Measurements from ENCODE around the gene ARNT2.

The ARNT2 gene

DNA sequence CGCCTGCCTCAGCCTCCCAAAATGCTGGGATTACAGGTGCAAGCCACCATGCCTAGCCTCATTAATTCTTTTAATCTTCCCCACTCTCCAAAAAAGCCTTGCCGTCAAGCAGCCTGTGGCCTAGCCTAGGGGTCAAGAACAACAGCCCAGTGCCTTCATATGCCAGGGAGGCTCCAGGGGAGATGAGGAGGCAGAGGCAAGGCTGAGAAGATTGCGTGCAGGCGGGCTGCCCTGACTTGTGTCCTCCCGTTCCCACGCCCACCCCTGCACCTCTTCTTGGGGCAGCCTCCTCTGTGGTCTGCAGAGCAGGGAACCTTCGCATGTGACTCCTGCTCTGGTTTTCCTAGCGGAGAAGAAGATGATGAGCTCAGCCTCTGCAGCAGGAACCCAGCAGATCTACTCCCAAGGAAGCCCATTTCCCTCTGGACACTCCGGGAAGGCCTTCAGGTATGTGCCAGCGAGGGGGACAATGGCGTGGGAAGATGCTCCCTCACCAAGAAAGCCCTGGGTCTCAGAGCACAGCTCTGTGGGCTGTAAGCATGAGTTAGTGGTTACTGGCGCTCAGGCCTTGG is 172.4 kb downstream of the ARNT2 start:
- no peak for DNase-seq (ENCODE audit: low read depth)

DNA sequence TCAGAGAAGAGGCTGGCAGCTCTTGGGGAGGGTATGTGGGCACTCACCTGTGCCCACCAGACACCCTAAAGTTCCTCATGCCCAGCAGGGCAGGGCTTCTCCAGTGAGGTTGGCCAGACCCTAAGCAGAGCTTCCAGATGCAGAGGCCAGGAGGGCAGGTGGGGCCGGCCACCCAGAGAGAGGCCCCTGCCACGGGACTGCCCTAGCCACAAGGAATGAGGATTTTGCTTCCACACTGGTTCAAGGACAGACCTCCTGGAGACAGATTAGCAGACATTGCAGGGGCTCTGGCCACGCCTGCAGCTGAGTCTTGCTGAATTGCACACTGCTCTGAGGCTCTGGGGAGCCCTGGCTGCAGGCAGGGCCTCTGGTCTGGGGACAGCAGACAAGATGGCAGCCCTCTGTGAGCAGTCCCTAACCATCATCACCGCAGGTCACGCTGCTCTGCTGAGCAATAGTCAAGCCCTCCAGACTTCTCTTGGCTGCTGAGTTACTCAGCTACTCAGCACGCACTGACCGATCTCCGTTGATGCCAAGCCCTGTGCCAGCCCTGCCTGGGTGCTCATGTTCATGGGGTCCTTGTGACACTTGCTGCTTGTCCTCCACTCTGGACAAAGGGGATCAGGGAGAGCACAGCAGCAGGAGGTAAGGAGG is 173.5 kb downstream of the ARNT2 start:
- no peak for DNase-seq (ENCODE audit: low read depth)

- no peak for DNase-seq (ENCODE audit: low read depth)
Measured at GRCh38 chr15:80578206-80578595, 174.0 kb downstream of the ARNT2 start.

GRCh38 chr15:80578871-80579270 is 174.7 kb downstream of the ARNT2 start:
- no peak for DNase-seq (ENCODE audit: low read depth)

- no peak for DNase-seq (ENCODE audit: low read depth)
Measured at GRCh38 chr15:80579611-80580010, 175.4 kb downstream of the ARNT2 start.

DNA sequence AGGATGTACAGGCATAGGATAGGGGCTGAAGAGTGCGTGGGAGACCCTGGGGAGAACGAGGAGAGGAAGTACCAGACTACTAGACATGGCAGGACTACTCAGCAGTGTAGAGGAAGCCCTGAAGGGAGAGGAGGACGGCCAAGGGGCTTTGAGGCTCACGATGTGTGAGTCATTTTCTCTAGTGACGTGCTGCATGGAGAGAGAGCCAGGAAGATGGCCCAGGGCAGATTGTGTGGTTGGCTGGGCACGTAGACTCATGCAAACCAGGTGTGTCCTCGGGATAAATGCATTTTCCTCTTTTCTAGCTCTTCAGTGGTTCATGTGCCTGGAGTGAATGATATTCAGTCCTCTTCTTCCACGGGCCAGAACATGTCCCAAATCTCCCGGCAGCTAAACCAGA is 175.9 kb downstream of the ARNT2 start:
- DNase-seq (ENCODE audit: low read depth), result no peak

DNA sequence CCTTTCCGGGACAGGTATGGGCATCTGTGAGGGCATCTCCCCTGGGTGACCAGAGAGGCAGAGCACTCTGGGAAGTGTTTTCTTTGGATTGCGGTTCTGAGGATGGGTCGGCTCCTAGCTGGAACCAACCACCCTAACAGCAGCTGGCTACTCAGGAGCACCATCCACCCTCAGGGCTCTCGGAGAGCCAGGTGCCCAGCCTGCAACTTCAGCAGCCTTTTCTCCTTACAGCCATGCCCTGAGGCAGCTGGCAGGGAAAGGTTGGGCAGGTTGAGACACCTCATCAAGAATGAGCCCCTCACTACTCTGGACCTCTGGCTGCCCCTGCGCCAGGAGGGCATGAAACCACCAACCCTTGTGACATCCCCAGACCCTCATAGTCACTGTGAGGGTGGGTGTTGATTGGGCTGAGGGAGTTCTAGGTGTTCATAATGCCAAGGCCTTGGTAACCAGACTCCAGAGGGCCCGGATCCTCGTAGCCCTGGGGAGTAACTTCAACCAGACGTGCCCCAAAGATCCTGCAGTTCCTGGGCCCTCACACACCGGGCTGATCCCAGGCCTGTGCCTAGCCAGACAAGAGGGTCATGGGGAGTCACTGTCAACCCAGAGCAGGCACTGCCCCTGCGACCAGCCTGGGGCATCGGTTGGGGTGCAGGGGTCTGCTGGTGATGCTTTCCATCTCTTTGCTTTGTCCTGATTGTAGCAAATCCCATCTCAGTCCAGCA is 176.5 kb downstream of the ARNT2 start:
- no peak for DNase-seq (ENCODE audit: low read depth)

- no peak for DNase-seq (ENCODE audit: low read depth)
Measured at GRCh38 chr15:80581976-80582375, 177.8 kb downstream of the ARNT2 start.

DNA sequence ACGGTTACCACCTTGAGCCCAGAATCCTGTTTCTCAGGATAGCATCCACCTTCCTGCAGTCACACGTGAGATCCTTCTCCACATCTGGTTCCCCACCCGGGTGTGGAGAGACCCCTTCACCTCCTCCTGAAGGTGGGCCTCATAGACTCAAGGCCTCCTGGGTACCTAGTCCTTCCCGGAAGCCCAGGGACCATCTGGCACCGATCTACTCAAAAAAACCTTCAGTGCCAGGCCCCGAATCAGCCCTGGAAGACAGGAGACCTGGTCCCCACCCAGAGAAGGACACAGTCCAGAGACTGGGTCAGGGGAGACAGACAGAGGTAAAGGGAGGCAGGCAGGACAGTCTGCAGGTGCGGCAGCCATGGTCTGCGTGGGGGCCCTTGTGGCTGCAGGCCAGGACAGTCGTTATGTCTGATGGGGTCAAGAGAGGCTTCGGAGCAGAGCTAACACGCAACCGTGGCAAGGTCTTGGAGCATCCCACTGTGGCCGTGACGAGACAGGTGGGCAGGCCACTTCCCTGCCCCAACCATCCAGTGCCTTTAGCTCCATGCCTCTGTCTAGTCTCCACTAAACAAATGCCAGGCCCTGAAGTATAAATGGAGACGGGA is 178.7 kb downstream of the ARNT2 start:
- no peak for DNase-seq (ENCODE audit: low read depth)

DNA sequence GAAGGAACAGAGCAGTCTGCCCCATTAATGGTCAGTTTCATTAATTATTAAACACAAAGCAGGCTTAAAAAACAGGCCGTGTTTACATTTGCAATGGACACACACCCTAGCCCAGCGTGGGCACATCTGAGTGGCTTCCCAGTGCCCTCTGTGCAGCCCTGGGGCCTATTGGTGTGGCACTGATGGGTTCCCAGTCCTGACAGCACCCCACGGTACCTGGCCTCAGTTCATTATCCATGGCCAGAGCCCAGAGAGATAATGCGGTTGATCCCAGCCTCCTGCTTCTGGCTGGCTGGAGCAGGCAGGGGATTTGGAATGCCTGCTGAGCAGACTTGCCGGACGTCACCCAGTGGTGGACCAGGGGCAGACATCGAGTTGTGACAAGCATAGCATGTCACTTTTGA is 180.4 kb downstream of the ARNT2 start:
- no peak for DNase-seq (ENCODE audit: low read depth)

DNA sequence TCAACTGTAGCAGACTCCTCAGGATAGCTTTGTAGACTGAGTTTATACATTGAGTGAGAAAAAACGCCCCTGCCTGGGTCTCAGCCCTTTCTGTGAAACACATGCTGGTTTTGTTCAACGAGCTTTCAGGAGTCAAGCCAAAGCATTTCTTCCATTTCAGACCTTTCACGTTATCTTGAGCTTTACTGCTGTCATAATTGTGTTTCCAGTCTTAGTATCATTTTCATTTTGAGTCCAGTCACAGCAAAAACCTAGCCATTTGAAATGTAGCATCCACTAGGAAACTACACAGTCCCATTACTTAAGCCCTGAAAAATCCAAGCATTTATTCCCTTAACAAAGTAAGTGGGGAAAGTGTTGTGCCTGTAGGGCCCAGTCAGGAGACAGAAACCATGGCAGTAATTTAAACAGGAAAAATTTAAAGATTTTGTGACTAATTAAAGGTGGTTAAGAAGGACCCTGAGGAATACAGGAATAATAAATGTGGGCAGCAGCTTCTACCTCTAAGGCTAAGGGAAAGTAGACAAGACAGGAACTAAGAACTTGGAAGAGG is 180.9 kb downstream of the ARNT2 start:
- no peak for DNase-seq (ENCODE audit: low read depth)

- DNase-seq (ENCODE audit: low read depth), result no peak
Measured at GRCh38 chr15:80585544-80586018, 181.4 kb downstream of the ARNT2 start.

DNA sequence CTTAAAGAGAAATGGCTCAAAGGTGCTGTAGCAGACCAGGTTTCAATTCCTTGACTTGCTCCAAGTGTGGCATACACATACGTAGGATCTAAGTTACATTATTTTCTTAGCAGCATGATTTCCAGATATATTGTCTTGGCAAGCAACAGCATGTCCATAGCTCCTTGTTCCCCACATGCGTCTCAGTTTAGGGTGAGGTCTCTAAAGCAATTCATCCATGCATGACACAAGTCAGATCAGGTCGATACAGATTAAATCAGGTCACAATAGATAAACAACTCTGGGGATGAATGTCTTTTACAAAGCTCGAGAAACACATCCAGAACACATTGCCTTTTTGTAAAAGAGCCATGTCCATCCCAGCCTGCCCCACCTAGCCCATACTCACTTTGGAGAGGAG is 182.0 kb downstream of the ARNT2 start:
- no peak for DNase-seq (ENCODE audit: low read depth)

DNA sequence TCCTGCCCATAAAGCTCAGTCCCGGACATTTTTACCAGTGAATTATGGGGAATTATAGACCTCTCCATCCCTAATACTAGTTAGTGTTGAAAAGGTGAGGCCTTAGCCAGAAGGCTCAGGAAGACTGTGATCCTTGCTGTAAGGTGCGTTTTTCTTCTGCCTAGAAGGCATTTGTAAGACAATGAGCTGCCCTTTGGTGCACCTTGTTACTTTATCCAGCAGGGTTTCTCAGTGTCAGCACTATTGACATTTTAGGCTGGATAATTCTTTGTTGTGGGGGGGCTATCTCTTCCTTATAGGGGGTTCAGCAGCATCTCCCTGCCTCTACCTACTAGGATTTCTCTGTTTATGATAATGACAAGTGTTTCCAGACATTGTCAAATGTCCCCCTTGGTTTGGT is 182.8 kb downstream of the ARNT2 start:
- DNase-seq (ENCODE audit: low read depth), result no peak

DNA sequence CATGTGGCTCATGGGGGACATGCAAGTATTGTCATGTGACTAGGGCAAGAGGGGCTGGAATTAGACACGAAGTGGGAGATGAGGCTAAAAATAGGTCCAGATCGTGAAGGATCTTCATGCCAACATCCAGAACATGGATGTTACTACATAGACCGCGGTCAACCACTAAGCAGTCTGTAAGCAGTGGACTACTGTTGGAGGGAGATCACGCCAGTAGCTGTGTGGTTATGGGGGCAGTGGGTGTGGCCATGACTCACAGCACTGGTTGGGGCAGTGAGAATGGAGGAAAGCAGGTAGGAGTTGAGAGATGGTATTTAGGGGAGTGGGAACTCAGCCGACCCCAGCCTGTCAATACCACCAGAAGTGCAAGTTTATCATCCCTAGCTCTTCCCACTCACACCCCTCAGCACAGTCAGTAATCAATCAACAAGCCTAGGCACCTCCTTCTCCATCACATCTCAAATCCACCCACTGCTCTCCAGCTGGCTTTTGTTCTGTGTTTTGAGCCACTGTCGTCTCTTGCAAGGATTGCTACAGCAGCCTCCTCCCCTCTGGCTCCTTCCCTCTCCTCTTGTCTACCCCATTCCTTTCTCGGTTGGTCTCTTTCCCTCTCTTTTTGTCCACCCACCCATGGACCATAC is 183.8 kb downstream of the ARNT2 start:
- no peak for DNase-seq (ENCODE audit: low read depth)

DNA sequence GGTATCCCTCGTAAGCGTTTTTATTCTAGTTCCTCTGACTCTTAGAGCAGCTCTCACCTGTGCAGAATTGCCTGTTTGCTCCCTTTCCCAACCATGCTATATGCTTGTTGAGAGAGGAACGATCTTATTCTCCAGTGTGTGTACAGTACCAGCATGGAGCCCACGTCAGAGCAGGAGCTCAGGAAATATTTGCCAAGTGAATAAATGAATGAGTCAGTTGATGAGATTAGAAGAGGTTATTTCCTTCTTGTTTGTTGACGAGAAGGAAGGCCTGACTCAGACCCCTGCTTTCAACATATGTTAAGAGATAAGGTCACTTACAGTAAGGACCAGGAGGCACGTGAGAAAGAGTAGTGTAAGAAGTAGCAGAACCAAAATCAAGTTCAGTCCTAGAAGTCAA is 184.6 kb downstream of the ARNT2 start:
- peak; percentile 59 for DNase-seq (ENCODE audit: low read depth)

DNA sequence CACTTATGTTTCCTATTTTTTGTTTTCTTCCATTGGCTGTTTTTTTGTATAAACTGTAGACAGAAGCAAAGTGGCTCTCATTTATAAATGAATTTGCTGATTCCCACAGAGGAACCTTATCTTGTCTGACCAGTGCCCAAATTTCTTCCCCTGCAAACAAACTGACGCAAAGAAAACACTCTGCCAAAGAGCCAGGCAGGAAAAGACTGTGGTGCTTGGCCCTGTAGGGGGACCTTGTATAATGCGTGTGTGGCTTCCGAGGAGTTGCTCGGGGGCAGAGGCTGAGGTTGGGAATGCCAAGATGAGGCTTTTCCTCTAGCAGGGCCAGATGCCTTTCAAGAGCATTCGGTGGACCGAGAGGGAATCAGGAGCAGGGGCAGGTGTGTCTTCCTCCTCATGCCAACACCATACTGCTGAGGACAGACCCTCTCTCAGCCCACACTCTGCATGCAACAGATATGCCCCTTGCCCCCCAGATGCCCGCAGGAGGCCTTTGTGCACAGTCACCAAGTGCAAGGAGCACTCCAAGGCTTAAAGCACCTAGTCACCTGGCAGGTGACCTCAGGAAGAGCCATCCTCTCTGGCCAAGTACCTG is 186.7 kb downstream of the ARNT2 start:
- DNase-seq (ENCODE audit: low read depth), result no peak

DNA sequence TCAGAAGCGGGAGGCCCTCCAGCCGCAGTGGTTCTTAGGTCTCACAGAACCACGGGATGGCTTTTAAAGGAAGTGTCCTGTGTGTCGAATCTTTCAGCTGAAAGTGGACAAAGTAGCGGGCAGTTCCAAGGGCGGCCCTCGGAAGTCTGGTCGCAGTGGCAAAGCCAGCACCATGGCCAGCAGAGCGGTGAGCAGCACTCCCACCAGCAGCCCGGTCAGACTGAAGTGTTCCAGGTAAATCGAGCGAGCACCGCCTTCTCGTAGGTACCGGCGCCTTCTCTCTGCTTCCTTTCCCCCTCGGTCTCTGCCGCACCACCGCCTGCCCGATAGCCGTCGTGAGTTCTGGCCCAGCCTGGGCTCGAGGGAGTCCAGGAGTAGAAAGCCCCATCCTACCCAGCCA is 187.3 kb downstream of the ARNT2 start:
- DNase-seq (ENCODE audit: low read depth), result no peak

GRCh38 chr15:80591938-80592825 is 188.0 kb downstream of the ARNT2 start:
- DNase-seq (ENCODE audit: low read depth), result no peak

DNA sequence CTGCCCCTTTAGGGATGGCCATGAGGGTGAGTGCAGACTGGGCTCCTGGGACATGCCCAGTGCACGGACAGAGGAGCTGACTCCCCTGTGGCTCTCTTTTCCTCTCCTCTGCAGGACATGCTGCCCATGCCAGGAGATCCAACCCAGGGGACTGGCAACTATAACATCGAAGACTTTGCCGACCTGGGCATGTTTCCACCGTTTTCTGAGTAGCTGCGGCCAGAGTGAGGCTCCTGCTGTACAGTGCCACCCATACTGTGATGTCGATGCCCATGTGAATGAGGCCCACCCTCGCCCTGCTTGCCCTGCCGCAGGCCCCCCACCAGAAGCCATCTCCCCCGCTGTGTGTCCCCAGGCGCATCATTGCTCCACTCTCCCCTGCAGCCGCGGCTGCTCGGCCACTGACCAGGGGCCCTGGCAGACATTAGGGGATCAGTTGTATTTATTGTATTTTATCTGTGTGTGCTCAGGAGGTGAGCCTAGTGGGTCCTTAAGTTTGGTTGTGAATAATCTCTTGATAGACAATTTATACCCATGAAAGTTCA is 189.4 kb downstream of the ARNT2 start:
- no peak for DNase-seq (ENCODE audit: low read depth)

Data from stromal cell of bone marrow (primary cell).